Stomach (tissue), 4 donors: Measurements from ENCODE around the gene GPR61.

Experiments
- CTCF ChIP-seq, 7 experiments: fragments of 450-650 bp in 4 of 7; fragments of 200-600 bp in 3 of 7; sonication (generic) in 3 of 7; IDR thresholded peaks; one replicate each; pipeline ENCODE4 v1.5.1; 2016 to 2019; ENCODE audit warnings: antibody characterized with exemption in 7 of 7, control low read depth in 2 of 7, mild to moderate bottlenecking in 1 of 7
- EP300 ChIP-seq: sonication (generic); formaldehyde crosslinking; IDR thresholded peaks from one replicate; pipeline ENCODE4 v1.6.1; 2017; ENCODE audit warnings: antibody characterized with exemption
- POLR2A ChIP-seq, 4 donors: fragments of 450-650 bp; IDR thresholded peaks; one replicate each; pipeline ENCODE4 v1.6.1; 2016; ENCODE audit warnings: antibody characterized with exemption in 4 of 4, control low read depth in 2 of 4, mild to moderate bottlenecking in 1 of 4, moderate library complexity in 1 of 4
- POLR2AphosphoS5 ChIP-seq, 3 donors: sonication (generic); formaldehyde crosslinking; IDR thresholded peaks; one replicate each; pipeline ENCODE4 v1.6.1; 2016; ENCODE audit warnings: antibody characterized with exemption in 3 of 3

GRCh38 chr1:109499661-109500536 lies 39.8 kb upstream of the GPR61 start:
- TF ChIP-seq POLR2A (IDR thresholded peaks at IDR 0.05) (no peak), CTCF (IDR thresholded peaks at IDR 0.05) (peak in 3 of 7 experiments; percentile 4 to 26 (median 18)), EP300 (no peak), POLR2AphosphoS5 (IDR thresholded peaks at IDR 0.05) (no peak)
